ENCODE data around the gene MYO9B.
"Not testable (repeated sequence)": the region's sequence is repeated elsewhere in the genome, so short reads cannot be mapped to it uniquely, and the experiment has no call there.

MYO9B gene

DNA sequence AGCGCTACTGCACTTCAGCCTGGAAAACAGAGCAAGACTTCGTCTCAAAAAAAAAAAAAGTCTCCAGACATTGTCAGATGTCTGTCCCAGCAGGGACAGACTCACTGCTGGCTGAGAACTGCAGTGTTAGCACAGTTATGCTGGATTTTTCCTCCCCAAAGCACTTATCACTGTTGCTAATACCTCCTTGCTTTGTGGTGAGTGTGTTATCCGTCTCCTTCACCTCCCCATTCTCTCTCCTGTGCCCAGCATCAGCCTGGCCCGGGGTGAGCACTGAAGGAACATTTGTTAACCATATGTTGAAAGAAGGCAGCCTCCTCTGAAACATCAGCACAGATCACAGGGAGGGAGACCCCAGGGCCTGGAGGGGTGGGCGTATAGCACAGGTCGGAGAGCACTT lies 11.3 kb downstream of the MYO9B start:
- H3K4me1 ChIP-seq (ENCODE audit: insufficient read depth, low read length) = no peaks in the 10 kb centered on the region
- H3K27me3 ChIP-seq (ENCODE audit: insufficient read depth, low read length) = no peaks in the 10 kb centered on the region
- peaks cover 3% of the 10 kb centered on the region for H3K9me3 ChIP-seq (ENCODE audit: low read length)
- H3K4me3 ChIP-seq (ENCODE audit: low read length) = no peak overlapping the region
- no peak overlapping the region for H2AFZ ChIP-seq (ENCODE audit: low read depth, low read length)
- peaks cover 21% of the 10 kb centered on the region for H3K36me3 ChIP-seq (ENCODE audit: insufficient read depth, low read length)

DNA sequence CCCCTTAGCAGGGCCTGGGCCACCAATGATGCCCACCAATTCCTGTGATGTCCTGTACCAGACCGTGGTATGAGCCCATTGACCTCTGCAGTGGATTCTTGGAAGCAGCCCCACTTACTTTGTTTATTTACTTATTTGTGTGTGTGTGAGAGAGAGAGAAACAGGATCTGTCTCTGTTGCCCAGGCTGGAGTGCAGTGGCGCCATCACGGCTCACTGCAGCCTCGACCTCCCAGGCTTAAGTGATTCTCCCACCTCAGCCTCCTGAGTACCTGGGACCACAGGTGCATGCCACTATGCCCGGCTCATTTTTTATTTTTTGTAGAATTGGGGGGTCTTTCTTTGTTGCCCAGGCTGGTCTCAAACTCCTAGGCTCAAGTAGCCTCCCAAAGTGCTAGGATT lies 13.0 kb downstream of the MYO9B start:
- H3K36me3 ChIP-seq (ENCODE audit: insufficient read depth, low read length) = peaks cover 23% of the 10 kb centered on the region
- peaks cover 6% of the 10 kb centered on the region for H3K9me3 ChIP-seq (ENCODE audit: low read length)
- H3K4me3 ChIP-seq (ENCODE audit: low read length) = no peak overlapping the region
- H3K27me3 ChIP-seq (ENCODE audit: insufficient read depth, low read length) = no peaks in the 10 kb centered on the region
- H3K4me1 ChIP-seq (ENCODE audit: insufficient read depth, low read length) = no peaks in the 10 kb centered on the region
- H2AFZ ChIP-seq (ENCODE audit: low read depth, low read length) = no peak overlapping the region

DNA sequence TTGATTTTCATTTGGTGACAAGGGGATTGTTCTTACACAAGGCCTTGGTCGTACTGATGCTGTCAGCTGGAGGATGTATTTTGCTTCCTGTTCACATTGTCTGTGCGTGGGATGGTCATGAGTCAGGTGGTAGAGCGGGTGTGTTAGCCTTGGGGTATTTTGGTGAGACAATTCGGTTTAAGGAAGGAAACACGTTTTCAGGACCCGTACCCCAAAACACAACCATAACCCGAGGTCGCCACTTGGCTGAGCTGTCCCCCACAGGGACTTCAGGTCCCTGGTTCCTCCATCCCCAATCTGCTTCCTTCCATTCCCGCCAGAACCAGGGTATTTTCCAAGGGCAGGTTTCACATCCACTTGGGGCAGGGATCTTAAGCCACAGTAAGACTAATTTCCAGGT lies 15.0 kb downstream of the MYO9B start:
- Histone ChIP-seq H3K4me3 (ENCODE audit: low read length) (no peak overlapping the region), H3K36me3 (ENCODE audit: insufficient read depth, low read length) (peaks cover 22% of the 10 kb centered on the region)

DNA sequence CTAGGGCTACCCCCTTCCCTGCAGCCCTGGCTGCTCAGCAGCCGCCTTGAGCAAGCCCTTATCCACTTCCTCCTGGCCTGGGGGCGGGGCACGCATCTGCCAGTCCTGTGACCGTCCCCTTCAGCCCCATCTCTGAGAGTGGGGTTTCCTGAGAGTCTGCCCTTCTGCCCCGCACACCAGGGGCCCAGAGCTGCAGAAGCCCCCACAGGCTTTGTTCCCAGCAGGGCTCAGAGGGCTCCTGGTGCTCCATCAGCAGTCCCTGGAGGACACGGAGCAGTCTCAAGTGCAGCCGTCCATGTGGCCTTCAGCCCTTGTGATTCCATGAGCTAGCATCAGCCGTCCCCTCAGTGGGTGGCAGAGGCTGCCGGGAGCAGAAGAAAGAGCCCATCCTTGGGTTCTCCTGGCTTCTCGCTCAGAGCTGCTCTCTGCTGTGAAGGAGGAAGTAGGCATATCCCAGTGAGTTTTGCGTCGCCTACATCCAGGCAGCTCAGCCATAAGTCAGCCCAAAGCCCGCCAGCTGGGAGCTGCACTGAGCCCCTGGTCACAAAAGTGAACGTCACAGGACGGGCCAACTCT lies 16.3 kb downstream of the MYO9B start:
- Histone ChIP-seq H3K36me3 (ENCODE audit: insufficient read depth, low read length) (peaks cover 14% of the 10 kb centered on the region), H3K4me1 (ENCODE audit: insufficient read depth, low read length) (no peaks in the 10 kb centered on the region), H3K4me3 (ENCODE audit: low read length) (no peak overlapping the region), H2AFZ (ENCODE audit: low read depth, low read length) (no peak overlapping the region), H3K27me3 (ENCODE audit: insufficient read depth, low read length) (no peaks in the 10 kb centered on the region), H3K9me3 (ENCODE audit: low read length) (peaks cover 4% of the 10 kb centered on the region)

More for the DNA sequence above, 15.0 kb downstream of the MYO9B start:
- Histone ChIP-seq H2AFZ (ENCODE audit: low read depth, low read length) (no peak overlapping the region), H3K27me3 (ENCODE audit: insufficient read depth, low read length) (no peaks in the 10 kb centered on the region), H3K4me1 (ENCODE audit: insufficient read depth, low read length) (no peaks in the 10 kb centered on the region), H3K9me3 (ENCODE audit: low read length) (peaks cover 6% of the 10 kb centered on the region)

DNA sequence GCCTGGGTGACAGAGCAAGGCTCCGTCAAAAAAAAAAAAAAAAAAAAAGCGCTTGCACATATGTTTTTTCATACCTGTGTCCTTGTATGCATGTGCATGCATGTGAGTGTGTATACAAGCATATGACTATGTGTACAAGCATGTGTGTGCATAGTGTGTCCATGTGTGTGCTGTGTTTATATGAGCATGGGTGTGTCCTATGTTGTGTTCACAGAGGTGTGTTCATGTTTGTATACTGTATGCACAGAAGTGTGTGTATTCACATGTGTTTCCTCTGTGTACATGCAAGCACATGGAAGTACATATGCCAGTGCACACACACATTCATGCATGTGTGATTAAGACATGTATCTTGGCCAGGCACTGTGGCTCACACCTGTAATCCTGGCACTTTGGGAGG lies 17.1 kb downstream of the MYO9B start:
- Histone ChIP-seq H3K9me3 (ENCODE audit: low read length) (peaks cover 3% of the 10 kb centered on the region), H3K27me3 (ENCODE audit: insufficient read depth, low read length) (no peaks in the 10 kb centered on the region), H3K4me3 (ENCODE audit: low read length) (no peak overlapping the region), H2AFZ (ENCODE audit: low read depth, low read length) (no peak overlapping the region), H3K4me1 (ENCODE audit: insufficient read depth, low read length) (no peaks in the 10 kb centered on the region), H3K36me3 (ENCODE audit: insufficient read depth, low read length) (peaks cover 7% of the 10 kb centered on the region)

DNA sequence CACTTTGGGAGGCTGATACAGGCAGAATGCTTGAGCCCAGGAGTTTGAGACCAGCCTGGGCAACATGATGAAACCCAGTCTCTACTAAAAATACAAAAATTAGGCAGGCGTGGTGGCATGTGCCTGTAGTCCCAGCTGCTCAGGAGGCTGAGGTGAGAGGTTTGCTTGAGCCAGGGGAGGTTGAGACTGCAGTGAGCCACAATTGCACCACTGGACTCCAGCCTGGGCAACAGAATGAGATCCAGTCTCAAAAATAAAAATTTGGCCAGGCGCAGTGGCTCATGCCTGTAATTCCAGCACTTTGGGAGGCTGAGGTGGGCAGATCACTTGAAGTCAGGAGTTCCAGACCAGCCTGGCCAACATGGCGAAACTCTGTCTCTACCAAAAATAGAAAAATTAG lies 19.1 kb downstream of the MYO9B start:
- H3K4me1 ChIP-seq (ENCODE audit: insufficient read depth, low read length); H3K36me3 ChIP-seq (ENCODE audit: insufficient read depth, low read length); H3K27me3 ChIP-seq (ENCODE audit: insufficient read depth, low read length); H3K4me3 ChIP-seq (ENCODE audit: low read length); H3K9me3 ChIP-seq (ENCODE audit: low read length); H2AFZ ChIP-seq (ENCODE audit: low read depth, low read length): not testable (repeated sequence)

DNA sequence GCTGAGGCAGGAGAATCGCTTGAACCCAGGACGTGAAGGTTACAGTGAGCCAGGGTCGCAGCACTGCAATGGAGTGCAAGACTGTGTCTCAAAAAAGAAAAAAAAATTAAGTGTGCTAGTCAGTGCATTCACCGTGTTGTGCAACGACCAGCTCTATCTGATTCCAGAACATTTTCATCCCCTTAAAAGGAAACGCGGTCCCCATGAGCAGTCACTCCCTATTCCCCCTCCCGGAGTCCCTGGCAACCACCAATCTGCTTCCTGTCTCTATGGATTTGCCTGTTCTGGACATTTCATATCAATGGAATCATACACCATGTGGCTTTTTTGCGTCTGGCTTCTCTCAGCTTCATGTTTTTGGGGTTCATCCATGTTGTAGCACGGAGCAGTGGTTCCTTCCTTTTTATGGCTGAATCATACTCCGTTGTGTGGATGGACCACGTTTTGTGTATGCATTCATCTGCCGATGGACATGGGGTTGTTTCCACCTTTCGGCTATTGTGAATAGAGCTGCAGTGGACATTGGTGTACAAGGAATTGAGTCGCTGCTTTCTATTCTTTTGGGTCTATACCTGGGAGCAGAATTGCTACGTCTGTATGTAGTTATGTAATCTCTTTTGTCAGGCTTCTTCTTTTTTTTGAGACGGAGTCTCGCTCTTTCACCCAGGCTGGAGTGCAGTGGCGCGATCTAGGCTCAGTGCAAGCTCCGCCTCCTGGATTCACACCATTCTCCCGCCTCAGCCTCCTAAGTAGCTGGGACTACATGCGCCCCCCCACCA lies 19.8 kb downstream of the MYO9B start:
- H3K9me3 ChIP-seq (ENCODE audit: low read length) = peaks cover 5% of the 10 kb centered on the region
- H3K27me3 ChIP-seq (ENCODE audit: insufficient read depth, low read length) = no peaks in the 10 kb centered on the region
- H3K4me3 ChIP-seq (ENCODE audit: low read length) = no peak overlapping the region
- H2AFZ ChIP-seq (ENCODE audit: low read depth, low read length) = no peak overlapping the region
- H3K4me1 ChIP-seq (ENCODE audit: insufficient read depth, low read length) = no peaks in the 10 kb centered on the region
- H3K36me3 ChIP-seq (ENCODE audit: insufficient read depth, low read length) = peaks cover 5% of the 10 kb centered on the region

DNA sequence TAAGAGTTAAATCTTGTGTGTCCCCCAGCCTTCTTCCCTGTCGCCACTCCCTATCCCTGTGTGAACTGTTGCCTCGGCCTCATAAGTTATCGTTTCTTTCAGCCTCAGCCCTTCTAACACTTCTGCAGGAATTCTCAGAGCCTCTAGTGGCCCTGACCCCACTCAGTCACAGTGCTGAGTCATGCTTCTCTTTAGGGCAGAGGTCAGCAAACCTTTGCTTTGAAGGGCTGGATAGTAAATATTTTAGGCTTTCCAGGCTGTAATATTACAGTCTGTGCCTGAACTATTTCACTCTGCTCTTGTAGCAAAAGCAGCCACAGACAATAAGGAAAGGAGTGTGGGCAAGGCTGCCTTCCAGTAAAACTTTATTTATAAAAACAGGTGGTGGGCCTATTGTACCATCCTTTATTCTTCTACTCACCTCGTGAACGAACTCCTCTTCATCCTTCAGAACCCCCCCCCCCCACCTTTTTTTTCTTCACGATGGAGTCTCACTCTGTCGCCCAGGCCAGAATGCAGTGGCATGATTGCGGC lies 22.1 kb downstream of the MYO9B start:
- Histone ChIP-seq H3K36me3 (ENCODE audit: insufficient read depth, low read length) (peaks cover 12% of the 10 kb centered on the region), H3K27me3 (ENCODE audit: insufficient read depth, low read length) (no peaks in the 10 kb centered on the region), H2AFZ (ENCODE audit: low read depth, low read length) (no peak overlapping the region), H3K4me1 (ENCODE audit: insufficient read depth, low read length) (no peaks in the 10 kb centered on the region), H3K4me3 (ENCODE audit: low read length) (no peak overlapping the region), H3K9me3 (ENCODE audit: low read length) (peaks cover 20% of the 10 kb centered on the region)

DNA sequence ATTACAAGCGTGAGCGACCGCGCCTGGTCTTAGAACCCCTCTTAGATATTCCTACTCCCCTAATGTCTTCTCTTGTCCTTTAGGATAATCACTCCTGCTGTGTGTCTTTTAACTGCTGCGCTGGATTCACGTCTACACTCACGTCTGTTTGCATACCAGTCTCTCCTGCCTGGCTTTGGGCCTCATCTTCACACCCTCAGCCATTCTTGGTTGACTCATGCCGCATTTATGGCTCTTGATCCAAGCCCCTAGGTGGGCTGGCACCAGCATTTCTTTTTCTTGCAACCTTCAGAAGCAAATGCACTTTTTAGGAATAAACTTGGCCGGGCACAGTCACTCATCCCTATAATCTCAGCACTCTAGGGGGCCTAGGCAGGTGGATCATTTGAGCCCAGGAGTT lies 22.7 kb downstream of the MYO9B start:
- peaks cover 22% of the 10 kb centered on the region for H3K9me3 ChIP-seq (ENCODE audit: low read length)
- no peaks in the 10 kb centered on the region for H3K4me1 ChIP-seq (ENCODE audit: insufficient read depth, low read length)
- H3K36me3 ChIP-seq (ENCODE audit: insufficient read depth, low read length) = peaks cover 19% of the 10 kb centered on the region
- no peak overlapping the region for H3K4me3 ChIP-seq (ENCODE audit: low read length)
- H2AFZ ChIP-seq (ENCODE audit: low read depth, low read length) = no peak overlapping the region
- H3K27me3 ChIP-seq (ENCODE audit: insufficient read depth, low read length) = no peaks in the 10 kb centered on the region

DNA sequence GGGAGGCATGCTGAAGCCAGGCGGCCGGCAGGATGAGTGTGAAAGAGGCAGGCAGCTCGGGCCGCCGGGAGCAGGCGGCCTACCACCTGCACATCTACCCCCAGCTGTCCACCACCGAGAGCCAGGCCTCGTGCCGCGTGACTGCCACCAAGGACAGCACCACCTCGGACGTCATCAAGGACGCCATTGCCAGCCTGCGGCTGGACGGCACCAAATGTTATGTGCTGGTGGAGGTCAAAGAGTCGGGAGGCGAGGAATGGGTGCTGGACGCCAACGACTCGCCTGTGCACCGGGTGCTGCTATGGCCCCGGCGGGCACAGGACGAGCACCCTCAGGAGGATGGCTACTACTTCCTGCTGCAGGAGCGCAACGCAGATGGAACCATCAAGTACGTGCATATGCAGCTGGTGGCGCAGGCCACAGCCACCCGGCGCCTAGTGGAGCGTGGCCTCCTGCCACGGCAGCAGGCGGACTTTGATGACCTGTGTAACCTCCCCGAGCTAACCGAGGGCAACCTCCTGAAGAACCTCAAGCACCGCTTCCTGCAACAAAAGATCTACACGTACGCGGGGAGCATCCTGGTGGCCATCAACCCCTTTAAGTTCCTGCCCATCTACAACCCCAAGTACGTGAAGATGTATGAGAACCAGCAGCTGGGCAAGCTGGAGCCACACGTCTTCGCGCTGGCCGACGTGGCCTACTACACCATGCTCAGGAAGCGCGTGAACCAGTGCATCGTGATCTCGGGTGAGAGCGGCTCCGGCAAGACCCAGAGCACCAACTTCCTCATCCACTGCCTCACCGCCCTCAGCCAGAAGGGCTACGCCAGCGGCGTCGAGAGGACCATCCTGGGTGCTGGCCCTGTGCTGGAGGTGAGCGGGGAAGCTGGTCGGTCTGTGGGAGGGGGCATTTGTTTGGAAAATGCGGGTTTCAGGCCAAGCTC lies 26.4 kb downstream of the MYO9B start:
- peaks cover 24% of the 10 kb centered on the region for H3K9me3 ChIP-seq (ENCODE audit: low read length)
- H3K36me3 ChIP-seq (ENCODE audit: insufficient read depth, low read length) = peaks cover 37% of the 10 kb centered on the region
- no peaks in the 10 kb centered on the region for H3K27me3 ChIP-seq (ENCODE audit: insufficient read depth, low read length)
- H3K4me1 ChIP-seq (ENCODE audit: insufficient read depth, low read length) = no peaks in the 10 kb centered on the region
- no peak overlapping the region for H2AFZ ChIP-seq (ENCODE audit: low read depth, low read length)
- H3K4me3 ChIP-seq (ENCODE audit: low read length) = no peak overlapping the region

DNA sequence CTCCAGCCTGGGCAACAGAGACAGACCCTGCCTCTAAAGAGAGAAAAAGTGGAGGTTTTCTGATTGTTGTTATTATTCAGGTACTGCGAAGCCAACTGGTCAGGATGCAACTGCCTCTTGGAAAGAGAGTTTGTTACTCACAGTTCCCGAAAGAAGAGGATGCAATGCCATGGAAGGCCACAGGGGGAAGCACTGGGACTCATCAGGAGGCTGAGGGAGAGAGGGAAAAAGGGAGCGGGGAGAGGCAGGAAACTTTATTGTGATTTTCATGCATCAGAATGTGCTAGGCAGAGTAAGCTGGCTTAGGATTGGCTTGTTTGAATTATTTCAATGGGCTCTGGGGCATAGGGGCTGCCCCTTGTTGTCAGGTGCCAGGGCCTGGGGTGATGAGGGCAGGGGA lies 27.6 kb downstream of the MYO9B start:
- Histone ChIP-seq H3K4me3 (ENCODE audit: low read length) (no peak overlapping the region), H3K9me3 (ENCODE audit: low read length) (peaks cover 24% of the 10 kb centered on the region), H3K27me3 (ENCODE audit: insufficient read depth, low read length) (no peaks in the 10 kb centered on the region), H3K4me1 (ENCODE audit: insufficient read depth, low read length) (no peaks in the 10 kb centered on the region), H2AFZ (ENCODE audit: low read depth, low read length) (no peak overlapping the region), H3K36me3 (ENCODE audit: insufficient read depth, low read length) (peaks cover 37% of the 10 kb centered on the region)

DNA sequence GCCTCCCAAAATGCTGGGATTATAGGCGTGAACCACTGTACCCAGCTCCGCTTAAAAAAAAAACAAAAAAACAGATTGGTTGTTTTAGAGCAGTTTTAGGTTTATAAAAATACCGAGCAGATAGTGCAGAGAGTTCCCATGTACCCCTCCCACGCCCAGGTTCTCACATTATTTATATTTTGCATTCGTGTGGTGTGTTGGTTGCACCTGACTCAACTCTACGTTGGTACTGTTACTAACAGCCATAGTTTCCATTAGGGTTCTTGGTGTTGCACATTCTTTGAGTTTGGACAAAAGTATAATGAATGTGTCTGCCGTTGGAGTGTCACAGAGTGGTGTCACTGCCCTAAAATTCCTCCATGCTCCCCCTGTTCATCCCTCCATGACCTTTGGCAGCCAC lies 29.1 kb downstream of the MYO9B start:
- H3K4me3 ChIP-seq (ENCODE audit: low read length) = no peak overlapping the region
- peaks cover 22% of the 10 kb centered on the region for H3K9me3 ChIP-seq (ENCODE audit: low read length)
- no peak overlapping the region for H2AFZ ChIP-seq (ENCODE audit: low read depth, low read length)
- peaks cover 37% of the 10 kb centered on the region for H3K36me3 ChIP-seq (ENCODE audit: insufficient read depth, low read length)
- H3K27me3 ChIP-seq (ENCODE audit: insufficient read depth, low read length) = no peaks in the 10 kb centered on the region
- no peaks in the 10 kb centered on the region for H3K4me1 ChIP-seq (ENCODE audit: insufficient read depth, low read length)

DNA sequence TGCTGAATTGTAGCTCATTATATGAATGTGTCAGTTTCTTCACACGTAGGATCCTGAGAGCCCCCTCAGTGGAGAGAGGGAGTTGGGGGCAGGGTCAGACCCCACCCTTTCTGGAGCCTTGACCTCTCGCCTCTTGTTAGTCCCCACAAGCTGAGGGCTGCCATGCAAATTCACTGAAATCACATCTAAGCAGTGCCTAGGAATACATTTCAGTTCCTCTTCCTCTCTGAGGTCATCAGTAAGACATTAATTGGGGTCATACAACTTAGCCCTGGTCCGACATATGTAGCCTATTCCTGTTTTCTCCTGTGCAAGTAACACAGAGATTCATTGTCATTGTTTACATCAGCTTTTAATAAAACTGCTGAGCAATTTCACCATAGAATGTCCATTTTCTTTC lies 30.0 kb downstream of the MYO9B start:
- H3K4me3 ChIP-seq (ENCODE audit: low read length) = no peak overlapping the region
- peaks cover 19% of the 10 kb centered on the region for H3K9me3 ChIP-seq (ENCODE audit: low read length)
- H3K36me3 ChIP-seq (ENCODE audit: insufficient read depth, low read length) = peaks cover 38% of the 10 kb centered on the region

More for the DNA sequence above, 30.0 kb downstream of the MYO9B start:
- H3K4me1 ChIP-seq (ENCODE audit: insufficient read depth, low read length) = no peaks in the 10 kb centered on the region
- no peak overlapping the region for H2AFZ ChIP-seq (ENCODE audit: low read depth, low read length)
- no peaks in the 10 kb centered on the region for H3K27me3 ChIP-seq (ENCODE audit: insufficient read depth, low read length)
